HCT116 (cell line): Measurements from ENCODE around the gene GLCE.

Experiments used
- CBX3 ChIP-seq: IDR thresholded peaks from 2 replicates; pipeline ENCODE4 v1.6.1; 2012; ENCODE audit warnings: low read depth
- EZH2 ChIP-seq: fragments of 200-600 bp; sonication (generic); IDR thresholded peaks from 2 replicates; pipeline ENCODE4 v1.6.1; 2017; ENCODE audit warnings: antibody characterized with exemption, mixed run types
- FOSL1 ChIP-seq: IDR thresholded peaks from 2 replicates; pipeline ENCODE4 v1.6.1; 2012; ENCODE audit warnings: low read depth
- POLR2A ChIP-seq: IDR thresholded peaks from 2 replicates; pipeline ENCODE4 v1.7.0; 2011; ENCODE audit warnings: borderline replicate concordance; ENCODE audit not compliant: insufficient read depth, insufficient read length; ENCODE audit errors: extremely low read depth
- POLR2AphosphoS5 ChIP-seq: IDR thresholded peaks from 2 replicates; pipeline ENCODE4 v1.6.1; 2011; ENCODE audit warnings: mild to moderate bottlenecking, low read depth, low read length, moderate library complexity
- YY1 ChIP-seq: IDR thresholded peaks from 2 replicates; pipeline ENCODE4 v1.6.1; 2011; ENCODE audit warnings: low read length, low read depth, moderate library complexity, mild to moderate bottlenecking; ENCODE audit not compliant: insufficient replicate concordance; ENCODE audit errors: extremely low read depth
- TF ChIP-seq, protein P1 (sequence below), 3 experiments: fragments of 200-600 bp in 1 of 3; sonication (generic) in 1 of 3; IDR thresholded peaks in 2 of 3; conservative IDR thresholded peaks in 1 of 3; 2 replicates each; pipeline ENCODE4 v1.5.1; 2012 to 2017; ENCODE audit warnings: low read depth in 2 of 3, low read length in 2 of 3, antibody characterized with exemption in 1 of 3, borderline replicate concordance in 1 of 3, control low read depth in 1 of 3, mild to moderate bottlenecking in 1 of 3, mixed read lengths in 1 of 3, mixed run types in 1 of 3, moderate library complexity in 1 of 3; ENCODE audit not compliant: insufficient read depth in 1 of 3
- TF ChIP-seq, protein P2 (sequence below): IDR thresholded peaks from 2 replicates; pipeline ENCODE4 v1.6.1; 2012
- TF ChIP-seq, protein P3 (sequence below): IDR thresholded peaks from 2 replicates; pipeline ENCODE4 v1.6.1; 2012; ENCODE audit warnings: low read depth

- TF ChIP-seq EZH2: no peak
- TF ChIP-seq POLR2A: no peak
- TF ChIP-seq, protein P1, sequence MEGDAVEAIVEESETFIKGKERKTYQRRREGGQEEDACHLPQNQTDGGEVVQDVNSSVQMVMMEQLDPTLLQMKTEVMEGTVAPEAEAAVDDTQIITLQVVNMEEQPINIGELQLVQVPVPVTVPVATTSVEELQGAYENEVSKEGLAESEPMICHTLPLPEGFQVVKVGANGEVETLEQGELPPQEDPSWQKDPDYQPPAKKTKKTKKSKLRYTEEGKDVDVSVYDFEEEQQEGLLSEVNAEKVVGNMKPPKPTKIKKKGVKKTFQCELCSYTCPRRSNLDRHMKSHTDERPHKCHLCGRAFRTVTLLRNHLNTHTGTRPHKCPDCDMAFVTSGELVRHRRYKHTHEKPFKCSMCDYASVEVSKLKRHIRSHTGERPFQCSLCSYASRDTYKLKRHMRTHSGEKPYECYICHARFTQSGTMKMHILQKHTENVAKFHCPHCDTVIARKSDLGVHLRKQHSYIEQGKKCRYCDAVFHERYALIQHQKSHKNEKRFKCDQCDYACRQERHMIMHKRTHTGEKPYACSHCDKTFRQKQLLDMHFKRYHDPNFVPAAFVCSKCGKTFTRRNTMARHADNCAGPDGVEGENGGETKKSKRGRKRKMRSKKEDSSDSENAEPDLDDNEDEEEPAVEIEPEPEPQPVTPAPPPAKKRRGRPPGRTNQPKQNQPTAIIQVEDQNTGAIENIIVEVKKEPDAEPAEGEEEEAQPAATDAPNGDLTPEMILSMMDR (IDR thresholded peaks at IDR 0.05 in 2 of 3, conservative IDR thresholded peaks at IDR 0.05 in 1 of 3; ENCODE audit: borderline replicate concordance in 1 of 3, insufficient read depth in 1 of 3, low read depth in 2 of 3, low read length in 2 of 3): no peak
- TF ChIP-seq, protein P2, sequence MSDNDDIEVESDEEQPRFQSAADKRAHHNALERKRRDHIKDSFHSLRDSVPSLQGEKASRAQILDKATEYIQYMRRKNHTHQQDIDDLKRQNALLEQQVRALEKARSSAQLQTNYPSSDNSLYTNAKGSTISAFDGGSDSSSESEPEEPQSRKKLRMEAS: no peak
- no peak for TF ChIP-seq CBX3
- TF ChIP-seq, protein P3, sequence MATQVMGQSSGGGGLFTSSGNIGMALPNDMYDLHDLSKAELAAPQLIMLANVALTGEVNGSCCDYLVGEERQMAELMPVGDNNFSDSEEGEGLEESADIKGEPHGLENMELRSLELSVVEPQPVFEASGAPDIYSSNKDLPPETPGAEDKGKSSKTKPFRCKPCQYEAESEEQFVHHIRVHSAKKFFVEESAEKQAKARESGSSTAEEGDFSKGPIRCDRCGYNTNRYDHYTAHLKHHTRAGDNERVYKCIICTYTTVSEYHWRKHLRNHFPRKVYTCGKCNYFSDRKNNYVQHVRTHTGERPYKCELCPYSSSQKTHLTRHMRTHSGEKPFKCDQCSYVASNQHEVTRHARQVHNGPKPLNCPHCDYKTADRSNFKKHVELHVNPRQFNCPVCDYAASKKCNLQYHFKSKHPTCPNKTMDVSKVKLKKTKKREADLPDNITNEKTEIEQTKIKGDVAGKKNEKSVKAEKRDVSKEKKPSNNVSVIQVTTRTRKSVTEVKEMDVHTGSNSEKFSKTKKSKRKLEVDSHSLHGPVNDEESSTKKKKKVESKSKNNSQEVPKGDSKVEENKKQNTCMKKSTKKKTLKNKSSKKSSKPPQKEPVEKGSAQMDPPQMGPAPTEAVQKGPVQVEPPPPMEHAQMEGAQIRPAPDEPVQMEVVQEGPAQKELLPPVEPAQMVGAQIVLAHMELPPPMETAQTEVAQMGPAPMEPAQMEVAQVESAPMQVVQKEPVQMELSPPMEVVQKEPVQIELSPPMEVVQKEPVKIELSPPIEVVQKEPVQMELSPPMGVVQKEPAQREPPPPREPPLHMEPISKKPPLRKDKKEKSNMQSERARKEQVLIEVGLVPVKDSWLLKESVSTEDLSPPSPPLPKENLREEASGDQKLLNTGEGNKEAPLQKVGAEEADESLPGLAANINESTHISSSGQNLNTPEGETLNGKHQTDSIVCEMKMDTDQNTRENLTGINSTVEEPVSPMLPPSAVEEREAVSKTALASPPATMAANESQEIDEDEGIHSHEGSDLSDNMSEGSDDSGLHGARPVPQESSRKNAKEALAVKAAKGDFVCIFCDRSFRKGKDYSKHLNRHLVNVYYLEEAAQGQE: no peak
- TF ChIP-seq YY1: no peak
- TF ChIP-seq POLR2AphosphoS5: no peak
- no peak for TF ChIP-seq FOSL1
These were observed 662 bp upstream of the GLCE start for GRCh38 chr15:69159805-69160140.
